ENCODE measurements around the gene LPIN2.
A peak's percentile ranks its signal among the peaks of the same experiment; 100 is the strongest.

The LPIN2 gene

GRCh38 chr18:3016585-3017297, 3.8 kb upstream of the LPIN2 start:
- no peaks in the 10 kb centered on the region for H3K36me3 ChIP-seq (ENCODE audit: control insufficient read depth, insufficient read depth, low read length)
- no peak overlapping the region for H3K4me2 ChIP-seq (ENCODE audit: low read length)
- H3K27me3 ChIP-seq (ENCODE audit: control insufficient read depth, insufficient read depth, low read length), result no peaks in the 10 kb centered on the region
- no peak overlapping the region for H3K9ac ChIP-seq
- H3K79me2 ChIP-seq, result peaks cover 3% of the 10 kb centered on the region
- no peak overlapping the region for H3K27ac ChIP-seq
- no peak for TF ChIP-seq CTCF (IDR thresholded peaks at IDR 0.05)
- H3K4me3 ChIP-seq (ENCODE audit: low read depth, low read length), result no peak overlapping the region
- no peaks in the 10 kb centered on the region for H3K9me3 ChIP-seq (ENCODE audit: control insufficient read depth, low read length)
- H3K4me1 ChIP-seq, result no peaks in the 10 kb centered on the region
- no peak overlapping the region for H2AFZ ChIP-seq

- no peak overlapping the region for H3K9ac ChIP-seq
- no peaks in the 10 kb centered on the region for H3K4me1 ChIP-seq
- H3K9me3 ChIP-seq (ENCODE audit: control insufficient read depth, low read length), result no peaks in the 10 kb centered on the region
- peak overlapping the region; percentile 49 for H3K27ac ChIP-seq
- H3K36me3 ChIP-seq (ENCODE audit: control insufficient read depth, insufficient read depth, low read length), result no peaks in the 10 kb centered on the region
- H3K4me3 ChIP-seq (ENCODE audit: low read depth, low read length), result no peak overlapping the region
- peaks cover 3% of the 10 kb centered on the region for H3K79me2 ChIP-seq
- peak overlapping the region; percentile 5 for H2AFZ ChIP-seq
- no peak overlapping the region for H3K4me2 ChIP-seq (ENCODE audit: low read length)
- TF ChIP-seq CTCF (IDR thresholded peaks at IDR 0.05), result no peak
- no peaks in the 10 kb centered on the region for H3K27me3 ChIP-seq (ENCODE audit: control insufficient read depth, insufficient read depth, low read length)
Observed at GRCh38 chr18:3015851-3016250, 2.9 kb upstream of the LPIN2 start.

- no peak overlapping the region for H3K4me2 ChIP-seq (ENCODE audit: low read length)
- no peaks in the 10 kb centered on the region for H3K9me3 ChIP-seq (ENCODE audit: control insufficient read depth, low read length)
- no peak for TF ChIP-seq CTCF (IDR thresholded peaks at IDR 0.05)
- H3K4me3 ChIP-seq (ENCODE audit: low read depth, low read length), result no peak overlapping the region
- peak overlapping the region; percentile 49 for H3K27ac ChIP-seq
- no peaks in the 10 kb centered on the region for H3K36me3 ChIP-seq (ENCODE audit: control insufficient read depth, insufficient read depth, low read length)
- H3K9ac ChIP-seq, result no peak overlapping the region
- no peaks in the 10 kb centered on the region for H3K4me1 ChIP-seq
- H2AFZ ChIP-seq, result peak overlapping the region; percentile 29
- H3K27me3 ChIP-seq (ENCODE audit: control insufficient read depth, insufficient read depth, low read length), result no peaks in the 10 kb centered on the region
- peaks cover 5% of the 10 kb centered on the region for H3K79me2 ChIP-seq
Observed at GRCh38 chr18:3015204-3015592, 2.3 kb upstream of the LPIN2 start.

- Histone ChIP-seq H3K27ac (peak overlapping the region; percentile 49), H2AFZ (peak overlapping the region; percentile 29), H3K4me2 (ENCODE audit: low read length) (no peak overlapping the region)
Observed at GRCh38 chr18:3014503-3015203, 1.7 kb upstream of the LPIN2 start.

More at GRCh38 chr18:3014503-3015203, 1.7 kb upstream of the LPIN2 start:
- no peak for TF ChIP-seq CTCF (IDR thresholded peaks at IDR 0.05)
- H3K9me3 ChIP-seq (ENCODE audit: control insufficient read depth, low read length), result no peaks in the 10 kb centered on the region
- no peak overlapping the region for H3K4me3 ChIP-seq (ENCODE audit: low read depth, low read length)
- H3K27me3 ChIP-seq (ENCODE audit: control insufficient read depth, insufficient read depth, low read length), result no peaks in the 10 kb centered on the region
- no peaks in the 10 kb centered on the region for H3K4me1 ChIP-seq
- no peak overlapping the region for H3K9ac ChIP-seq
- no peaks in the 10 kb centered on the region for H3K36me3 ChIP-seq (ENCODE audit: control insufficient read depth, insufficient read depth, low read length)
- peaks cover 7% of the 10 kb centered on the region for H3K79me2 ChIP-seq
